Aortic smooth muscle cell (primary cell): Measurements from ENCODE around the gene FAM120A. TPM values are rescaled to one million over a fixed set of nuclear protein-coding genes. Genes with fewer than 3 reads are reported as not detected.

ENCODE experiments used
- total RNA-seq: library from RNA; depleted of rRNA; stranded (reverse); fragments of >200 nt; gene quantifications from 2 replicates; pipeline ENCODE4 v1.2.3, GENCODE V29; 2014

The FAM120A gene
- 110 and 112 TPM in 2 replicates for total RNA-seq

GRCh38 chr9:93450945-93451815, at the start of gene FAM120A:
Gene FAM120A (plus strand): TSS chr9:93451685. CDS start chr9:93451916, 231 bp downstream.

GRCh38 chr9:93453047-93453914, 1.8 kb downstream of the FAM120A start, which contains the start of gene FAM120AOS:
Gene FAM120AOS (minus strand): TSS chr9:93453581. CDS start chr9:93452709, 872 bp downstream.

GRCh38 chr9:93576258-93577077, 125.0 kb downstream of the FAM120A start, which contains the start of gene PHF2:
Gene PHF2 (plus strand): TSS chr9:93576584. CDS start chr9:93576774, 190 bp downstream.

Other genes starting within 250 kb of the FAM120A start
- 41.1 and 42.1 TPM in 2 replicates for gene FAM120AOS, start 1.9 kb downstream of the FAM120A start, total RNA-seq
- gene PHF2, start 124.9 kb downstream of the FAM120A start, total RNA-seq = 14.8 and 15.9 TPM in 2 replicates